Activated gamma-delta T cell treated with anti-CD3 and anti-CD28 coated beads, Interleukin-2, amount 50 U/mL, for 16 hours (primary cell): ENCODE results near the gene GABRR2.
"Not testable (repeated sequence)": the region's sequence is repeated elsewhere in the genome, so short reads cannot be mapped to it uniquely, and the experiment has no call there.

ENCODE experiments used
- DNase-seq: peaks from one replicate; pipeline ENCODE4 v3.0.0-alpha.2; 2020; ENCODE audit warnings: low read depth

The GABRR2 gene

GRCh38 chr6:89257346-89257745 lies 57.8 kb downstream of the GABRR2 start:
- no peak for DNase-seq

GRCh38 chr6:89255417-89255816 lies 59.7 kb downstream of the GABRR2 start:
- no peak for DNase-seq

- DNase-seq: no peak
Measured at GRCh38 chr6:89254569-89254968, 60.5 kb downstream of the GABRR2 start.

GRCh38 chr6:89252907-89253306 lies 62.2 kb downstream of the GABRR2 start:
- no peak for DNase-seq

- no peak for DNase-seq
Measured at GRCh38 chr6:89251976-89252375, 63.1 kb downstream of the GABRR2 start.

GRCh38 chr6:89251170-89251569 lies 63.9 kb downstream of the GABRR2 start:
- no peak for DNase-seq

GRCh38 chr6:89250239-89250638 lies 64.9 kb downstream of the GABRR2 start:
- DNase-seq: no peak

GRCh38 chr6:89244241-89244985 lies 70.7 kb downstream of the GABRR2 start:
- DNase-seq: no peak

GRCh38 chr6:89243331-89243629 lies 71.8 kb downstream of the GABRR2 start:
- no peak for DNase-seq

- DNase-seq: no peak
Measured at GRCh38 chr6:89242574-89243330, 72.3 kb downstream of the GABRR2 start.

- no peak for DNase-seq
Measured at GRCh38 chr6:89239338-89239737, 75.8 kb downstream of the GABRR2 start.

GRCh38 chr6:89237158-89237557 lies 77.9 kb downstream of the GABRR2 start:
- DNase-seq: no peak

GRCh38 chr6:89233605-89234004 lies 81.5 kb downstream of the GABRR2 start:
- not testable (repeated sequence) for DNase-seq

- DNase-seq: no peak
Measured at GRCh38 chr6:89222712-89223039, 92.4 kb downstream of the GABRR2 start.

GRCh38 chr6:89221971-89222711 lies 93.0 kb downstream of the GABRR2 start:
- DNase-seq: no peak

GRCh38 chr6:89221129-89221528 lies 94.0 kb downstream of the GABRR2 start:
- DNase-seq: no peak

GRCh38 chr6:89217299-89217910 lies 97.7 kb downstream of the GABRR2 start, which contains the start of gene GABRR1:
Gene GABRR1, minus strand, starts transcription at chr6:89217358. Its CDS starts 36 bp downstream, at chr6:89217322.
- no peak for DNase-seq

- no peak for DNase-seq
Measured at GRCh38 chr6:89216411-89216810, 98.7 kb downstream of the GABRR2 start.

- no peak for DNase-seq
Measured at GRCh38 chr6:89215391-89215790, 99.7 kb downstream of the GABRR2 start.

- no peak for DNase-seq
Measured at GRCh38 chr6:89214197-89214596, 100.9 kb downstream of the GABRR2 start.

- DNase-seq: no peak
Measured at GRCh38 chr6:89212472-89212871, 102.6 kb downstream of the GABRR2 start.

- DNase-seq: no peak
Measured at GRCh38 chr6:89209457-89209856, 105.6 kb downstream of the GABRR2 start.

GRCh38 chr6:89208551-89208950 lies 106.5 kb downstream of the GABRR2 start:
- no peak for DNase-seq
